Right atrium auricular region (tissue), 2 donors: ENCODE measurements around the gene SNX22. TPM values are rescaled to one million over a fixed set of nuclear protein-coding genes. Genes with fewer than 3 reads are reported as not detected.

ENCODE experiments used
- DNase-seq: peaks from one replicate; pipeline ENCODE4 v3.0.0-alpha.2; 2019; ENCODE audit warnings: low spot score
- H3K27ac ChIP-seq, 2 donors: fragments of 200-600 bp; sonication (generic); 1 replicate in 1 of 2; 2 replicates in 1 of 2; pipeline ENCODE4 v1.5.1; 2016 to 2019
- H3K27me3 ChIP-seq, 2 donors: fragments of 200-600 bp; sonication (generic); one replicate each; pipeline versions ENCODE4 v1.5.1 to v1.6.0; 2017 to 2019
- H3K36me3 ChIP-seq: fragments of 200-600 bp; sonication (generic); one replicate; pipeline ENCODE4 v1.5.1; 2016
- H3K4me1 ChIP-seq, 2 donors: fragments of 200-600 bp; sonication (generic); one replicate each; pipeline versions ENCODE4 v1.5.1 to v1.6.0; 2017 to 2019
- H3K4me3 ChIP-seq, 2 donors: fragments of 200-600 bp; sonication (generic); 1 replicate in 1 of 2; 2 replicates in 1 of 2; pipeline ENCODE4 v1.5.1; 2017 to 2019; ENCODE audit warnings: mild to moderate bottlenecking in 1 of 2, moderate library complexity in 1 of 2
- H3K9me3 ChIP-seq, 2 donors: fragments of 200-600 bp; sonication (generic); one replicate each; pipeline ENCODE4 v1.5.1; 2019
- CTCF ChIP-seq, 2 donors: fragments of 200-600 bp; sonication (generic); IDR thresholded peaks; one replicate each; pipeline ENCODE4 v1.5.1; 2019; ENCODE audit warnings: antibody characterized with exemption in 2 of 2
- total RNA-seq, 2 donors: library from RNA; depleted of rRNA; stranded (reverse); fragments of >200 nt; gene quantifications; one replicate each; pipeline ENCODE4 v1.1.0, GENCODE V29; 2016

The SNX22 gene
- total RNA-seq, 2 donors from 2014 or later: 11.9 to 12.4 TPM

- TF ChIP-seq CTCF (IDR thresholded peaks at IDR 0.05): no peak
- no peak overlapping the region for H3K4me3 ChIP-seq
- no peak overlapping the region for H3K27ac ChIP-seq
- no peak for DNase-seq
- H3K4me1 ChIP-seq: peaks cover 0 to 27% of the 10 kb centered on the region in 2 donors
- H3K36me3 ChIP-seq: peaks cover 87% of the 10 kb centered on the region
- no peaks in the 10 kb centered on the region for H3K9me3 ChIP-seq
- no peaks in the 10 kb centered on the region for H3K27me3 ChIP-seq
These were observed 21.4 kb upstream of the SNX22 start for GRCh38 chr15:64130159-64130558.

- no peak overlapping the region for H3K4me3 ChIP-seq
- no peak for DNase-seq
- no peaks in the 10 kb centered on the region for H3K27me3 ChIP-seq
- H3K4me1 ChIP-seq: peaks cover 0 to 27% of the 10 kb centered on the region in 2 donors
- H3K9me3 ChIP-seq: no peaks in the 10 kb centered on the region
- no peak for TF ChIP-seq CTCF (IDR thresholded peaks at IDR 0.05)
- H3K27ac ChIP-seq: no peak overlapping the region
- H3K36me3 ChIP-seq: peaks cover 92% of the 10 kb centered on the region
These were observed 20.0 kb upstream of the SNX22 start for GRCh38 chr15:64131547-64131946.

- no peak overlapping the region for H3K4me3 ChIP-seq
- peaks cover 0 to 30% of the 10 kb centered on the region in 2 donors for H3K4me1 ChIP-seq
- TF ChIP-seq CTCF (IDR thresholded peaks at IDR 0.05): no peak
- no peaks in the 10 kb centered on the region for H3K27me3 ChIP-seq
- no peaks in the 10 kb centered on the region for H3K9me3 ChIP-seq
- peak overlapping the region; percentile 18 to 23 for H3K27ac ChIP-seq
- DNase-seq: no peak
- peaks cover 92% of the 10 kb centered on the region for H3K36me3 ChIP-seq
These were observed 19.3 kb upstream of the SNX22 start for GRCh38 chr15:64132217-64132616.

- Histone ChIP-seq H3K27me3 (no peaks in the 10 kb centered on the region), H3K4me1 (peaks cover 0 to 34% of the 10 kb centered on the region in 2 donors), H3K27ac (peak overlapping the region; percentile 7 to 32), H3K36me3 (peaks cover 94% of the 10 kb centered on the region), H3K9me3 (no peaks in the 10 kb centered on the region), H3K4me3 (no peak overlapping the region)
- no peak for TF ChIP-seq CTCF (IDR thresholded peaks at IDR 0.05)
- no peak for DNase-seq
These were observed 17.7 kb upstream of the SNX22 start for GRCh38 chr15:64133623-64134344.

GRCh38 chr15:64134345-64134829, 17.1 kb upstream of the SNX22 start:
- no peaks in the 10 kb centered on the region for H3K27me3 ChIP-seq
- peaks cover 89% of the 10 kb centered on the region for H3K36me3 ChIP-seq
- peaks cover 0 to 34% of the 10 kb centered on the region in 2 donors for H3K4me1 ChIP-seq
- DNase-seq: no peak
- no peaks in the 10 kb centered on the region for H3K9me3 ChIP-seq
- peak overlapping the region; percentile 7 to 32 for H3K27ac ChIP-seq
- no peak overlapping the region for H3K4me3 ChIP-seq
- no peak for TF ChIP-seq CTCF (IDR thresholded peaks at IDR 0.05)
